CD4-positive, alpha-beta T cell treated with Interleukin-15 for 4 hours (primary cell): ENCODE results near the gene RORC.

Source experiments
- DNase-seq: peaks from one replicate; pipeline ENCODE4 v3.0.0-alpha.2; 2020; ENCODE audit warnings: low spot score

RORC gene

GRCh38 chr1:151847867-151848596, 16.4 kb upstream of the RORC start:
- no peak for DNase-seq

GRCh38 chr1:151846686-151847237, 15.2 kb upstream of the RORC start:
- no peak for DNase-seq

DNA sequence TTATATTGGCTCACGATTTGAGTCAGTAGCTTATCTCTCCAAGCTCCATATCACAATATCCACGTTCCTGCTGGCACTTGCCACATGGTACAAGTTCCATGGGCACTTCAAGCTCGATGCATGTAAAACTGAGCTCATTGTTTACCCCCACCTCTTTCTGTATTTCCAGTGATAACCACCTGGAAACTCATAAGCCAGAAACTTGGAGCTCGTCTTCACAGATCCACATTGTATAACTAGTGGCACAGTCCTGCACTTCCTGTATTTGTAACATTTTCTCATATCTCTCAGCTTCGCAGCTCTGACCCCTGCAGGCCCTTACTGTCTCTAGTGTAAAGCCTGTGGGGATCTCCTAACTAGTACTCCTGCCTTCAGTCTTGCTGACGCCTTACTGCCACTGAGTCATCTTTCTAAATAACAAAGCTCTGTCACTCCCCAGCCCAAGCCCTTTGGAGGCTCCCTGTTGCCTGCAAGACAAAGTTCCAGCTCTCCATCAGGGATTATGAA, 14.5 kb upstream of the RORC start:
- DNase-seq = no peak

GRCh38 chr1:151843398-151843797, 11.8 kb upstream of the RORC start:
- DNase-seq = no peak

GRCh38 chr1:151841141-151841540, 9.5 kb upstream of the RORC start:
- DNase-seq = no peak

GRCh38 chr1:151840421-151840820, 8.8 kb upstream of the RORC start:
- DNase-seq = no peak

- peak; percentile 72 for DNase-seq
Observed at GRCh38 chr1:151839457-151840403, 8.1 kb upstream of the RORC start, which contains the start of gene C2CD4D. Gene C2CD4D, minus strand, starts transcription at chr1:151839820. Its CDS starts 831 bp downstream, at chr1:151838989.

- DNase-seq = no peak
Observed at GRCh38 chr1:151839082-151839412, 7.4 kb upstream of the RORC start.

GRCh38 chr1:151838222-151839081, 6.8 kb upstream of the RORC start:
- no peak for DNase-seq

GRCh38 chr1:151837884-151838221, 6.3 kb upstream of the RORC start:
- no peak for DNase-seq

DNA sequence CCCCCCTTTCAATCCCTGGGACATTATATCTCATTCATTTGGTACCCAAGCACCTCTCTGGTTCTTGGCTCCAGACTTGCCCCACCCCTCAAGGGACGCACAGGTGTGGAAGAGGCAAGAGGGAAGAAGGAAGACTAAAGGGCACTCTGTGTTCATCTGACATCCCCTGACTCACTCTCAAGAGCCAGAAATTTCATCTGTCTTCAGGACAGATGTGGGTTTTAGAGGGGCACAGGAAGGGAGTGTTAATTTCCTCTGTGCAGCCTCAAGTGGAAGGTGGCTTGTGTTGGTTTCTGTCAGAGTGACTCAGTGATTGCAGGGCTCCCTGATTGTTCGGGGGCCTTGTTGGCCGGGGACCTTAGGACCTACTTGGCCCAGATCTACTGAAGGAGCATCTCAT, 5.6 kb upstream of the RORC start:
- DNase-seq = peak; percentile 64

DNA sequence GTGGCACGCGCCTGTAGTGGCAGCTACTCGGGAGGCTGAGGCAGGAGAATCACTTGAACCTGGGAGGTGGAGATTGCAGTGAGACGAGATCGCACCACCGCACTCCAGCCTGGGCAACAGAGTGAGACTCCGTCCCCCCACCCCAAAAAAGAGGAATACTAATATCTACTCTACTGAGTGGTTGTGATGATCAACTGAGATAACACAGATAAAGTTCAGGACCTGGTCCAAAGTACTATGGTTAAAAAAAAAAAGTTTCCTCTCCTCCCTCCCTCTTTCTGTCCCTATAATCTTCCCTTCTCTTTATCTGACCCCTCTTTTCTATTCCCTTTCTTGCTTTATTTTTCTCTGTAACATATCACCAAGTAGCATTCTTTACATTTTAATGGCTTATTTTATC, 4.0 kb upstream of the RORC start:
- DNase-seq = no peak

DNA sequence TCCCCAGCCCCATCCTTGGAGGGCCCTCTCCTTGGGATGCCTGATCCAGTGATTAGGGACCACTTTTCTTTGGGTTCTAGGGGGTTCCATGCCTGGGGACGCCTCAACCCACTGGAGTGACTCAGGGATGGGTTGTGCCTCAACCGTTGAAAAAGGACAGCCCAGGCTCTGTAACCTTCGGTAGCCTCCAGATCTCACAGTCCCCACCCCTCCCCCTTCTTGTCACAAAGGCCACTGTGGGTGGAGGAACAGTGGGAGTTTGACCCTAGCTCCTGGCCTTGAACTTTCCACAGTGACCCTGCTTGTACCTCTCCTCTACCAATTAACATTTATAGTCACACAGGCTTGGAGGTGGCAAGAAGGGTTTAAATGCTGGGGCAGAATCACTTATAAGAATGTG, 2.6 kb upstream of the RORC start:
- DNase-seq = no peak

- no peak for DNase-seq
Observed at GRCh38 chr1:151833172-151833900, 1.7 kb upstream of the RORC start.

GRCh38 chr1:151832318-151832980, 847 bp upstream of the RORC start:
- DNase-seq = no peak

GRCh38 chr1:151831256-151831591, 378 bp downstream of the RORC start:
- DNase-seq = no peak

GRCh38 chr1:151830055-151830454, 1.5 kb downstream of the RORC start:
- no peak for DNase-seq

- DNase-seq = no peak
Observed at GRCh38 chr1:151829352-151830046, 2.1 kb downstream of the RORC start.

DNA sequence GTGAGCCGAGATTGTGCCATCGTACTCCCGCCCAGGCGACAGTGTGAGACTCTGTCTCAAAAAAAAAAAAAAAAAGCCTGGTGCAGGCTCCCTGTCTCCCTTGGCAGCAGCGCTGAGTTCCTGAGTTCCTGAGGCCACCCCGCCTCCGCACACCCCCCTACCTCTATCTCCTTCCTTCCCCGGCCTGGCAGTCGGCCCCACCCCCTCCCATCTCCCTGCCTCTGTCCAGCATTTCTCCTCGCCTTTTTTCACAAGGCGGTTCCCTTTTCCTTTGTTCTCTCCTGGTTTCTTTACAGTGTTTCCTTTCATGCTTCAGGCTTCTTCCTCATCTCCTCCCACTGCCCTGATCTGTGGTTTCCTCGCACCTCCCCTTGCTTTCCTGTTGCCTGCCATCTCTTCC, 2.7 kb downstream of the RORC start:
- DNase-seq = no peak

GRCh38 chr1:151827853-151828252, 3.7 kb downstream of the RORC start:
- no peak for DNase-seq
